IPS-18a (cell line): ENCODE data around the gene LRRIQ4.
A peak's percentile ranks its signal among the peaks of the same experiment; 100 is the strongest.

Source experiments
- H3K27ac ChIP-seq: one replicate; pipeline ENCODE4 v1.5.1; 2013; ENCODE audit warnings: low read length
- H3K27me3 ChIP-seq: one replicate; pipeline ENCODE4 v1.6.1; 2013; ENCODE audit warnings: mild to moderate bottlenecking, low read length; ENCODE audit not compliant: control insufficient read depth, insufficient read depth
- H3K36me3 ChIP-seq: one replicate; pipeline ENCODE4 v1.6.1; 2013; ENCODE audit warnings: low read depth, low read length; ENCODE audit not compliant: control insufficient read depth
- H3K4me1 ChIP-seq: one replicate; pipeline ENCODE4 v1.6.1; 2013; ENCODE audit warnings: low read depth, low read length; ENCODE audit not compliant: control insufficient read depth
- H3K4me3 ChIP-seq: one replicate; pipeline ENCODE4 v1.5.1; 2013; ENCODE audit warnings: low read length
- H3K9ac ChIP-seq: one replicate; pipeline ENCODE4 v1.6.1; 2013; ENCODE audit warnings: mild to moderate bottlenecking, low read length, moderate library complexity
- H3K9me3 ChIP-seq: one replicate; pipeline ENCODE4 v1.6.1; 2013; ENCODE audit warnings: low read depth, low read length; ENCODE audit not compliant: control insufficient read depth

The LRRIQ4 gene

DNA sequence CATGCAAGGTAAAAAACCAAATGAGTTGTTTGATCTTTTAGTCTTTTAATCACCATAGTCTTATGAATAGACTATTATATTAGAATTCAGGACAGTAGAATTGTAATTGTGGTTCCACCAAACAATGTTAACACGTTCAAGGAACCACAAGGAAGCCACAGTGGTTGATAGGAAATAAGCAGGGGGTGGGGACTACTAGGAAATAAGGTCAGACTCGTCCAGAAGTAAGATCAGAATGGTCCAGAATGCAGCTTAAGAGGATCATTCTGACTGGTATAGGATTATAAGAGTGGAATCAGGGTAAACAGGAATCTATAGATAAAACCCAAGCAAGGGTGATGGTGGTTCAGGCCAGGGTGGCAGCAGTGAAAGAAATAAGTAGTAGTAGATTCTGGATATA lies 31.9 kb upstream of the LRRIQ4 start:
- Histone ChIP-seq H3K27me3 (no peaks in the 10 kb centered on the region), H3K36me3 (peaks cover 85% of the 10 kb centered on the region), H3K9ac (no peak overlapping the region)

DNA sequence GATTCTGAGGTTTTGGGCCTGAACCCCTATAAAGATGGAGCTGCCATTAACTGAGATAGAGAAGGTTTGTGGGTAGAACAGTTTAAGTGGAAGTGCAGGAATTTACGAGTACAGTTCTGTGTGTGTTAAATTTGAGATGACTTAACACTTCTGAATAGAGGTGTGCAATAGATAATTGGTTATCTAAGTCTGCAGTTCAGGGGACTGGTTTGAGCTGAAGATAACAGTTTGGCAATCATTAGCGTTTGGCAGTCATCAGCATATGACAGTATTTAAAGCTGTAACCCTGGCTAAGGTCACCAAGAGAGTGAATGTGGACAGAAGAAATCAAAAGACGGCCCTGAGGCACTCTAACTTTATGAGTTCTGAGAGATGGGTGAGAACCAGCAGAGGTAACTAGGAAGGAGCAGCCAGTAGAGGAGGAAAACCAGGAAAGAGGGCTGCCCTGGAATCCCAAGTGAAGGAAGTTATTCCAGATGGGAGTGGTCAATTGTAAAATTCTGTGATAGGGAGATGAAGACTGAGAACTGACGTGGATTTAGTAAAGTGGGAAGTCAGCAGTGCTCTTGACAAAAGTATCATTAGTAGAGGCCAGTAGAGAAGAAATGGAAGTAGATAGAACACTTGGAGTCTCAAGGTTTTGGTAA lies 31.3 kb upstream of the LRRIQ4 start:
- peaks cover 85% of the 10 kb centered on the region for H3K36me3 ChIP-seq
- H3K27me3 ChIP-seq, result no peaks in the 10 kb centered on the region
- no peaks in the 10 kb centered on the region for H3K9me3 ChIP-seq
- H3K4me3 ChIP-seq, result no peak overlapping the region
- H3K4me1 ChIP-seq, result peaks cover under 1% of the 10 kb centered on the region
- H3K9ac ChIP-seq, result no peak overlapping the region
- H3K27ac ChIP-seq, result no peak overlapping the region

More for the DNA sequence above, 31.9 kb upstream of the LRRIQ4 start:
- H3K4me3 ChIP-seq, result no peak overlapping the region
- H3K4me1 ChIP-seq, result peaks cover 6% of the 10 kb centered on the region
- no peak overlapping the region for H3K27ac ChIP-seq
- no peaks in the 10 kb centered on the region for H3K9me3 ChIP-seq

- H3K4me1 ChIP-seq, result no peaks in the 10 kb centered on the region
- no peak overlapping the region for H3K9ac ChIP-seq
- H3K27ac ChIP-seq, result no peak overlapping the region
- no peaks in the 10 kb centered on the region for H3K27me3 ChIP-seq
- no peaks in the 10 kb centered on the region for H3K9me3 ChIP-seq
- peaks cover 65% of the 10 kb centered on the region for H3K36me3 ChIP-seq
- H3K4me3 ChIP-seq, result no peak overlapping the region
Observed at GRCh38 chr3:169787120-169787519, 25.6 kb upstream of the LRRIQ4 start.

GRCh38 chr3:169787791-169788190 lies 24.9 kb upstream of the LRRIQ4 start:
- Histone ChIP-seq H3K9ac (no peak overlapping the region), H3K27me3 (no peaks in the 10 kb centered on the region), H3K27ac (no peak overlapping the region), H3K36me3 (peaks cover 59% of the 10 kb centered on the region), H3K4me3 (no peak overlapping the region), H3K9me3 (no peaks in the 10 kb centered on the region), H3K4me1 (no peaks in the 10 kb centered on the region)

- H3K36me3 ChIP-seq, result peaks cover 36% of the 10 kb centered on the region
- no peak overlapping the region for H3K27ac ChIP-seq
- no peak overlapping the region for H3K9ac ChIP-seq
- H3K4me3 ChIP-seq, result no peak overlapping the region
- H3K4me1 ChIP-seq, result no peaks in the 10 kb centered on the region
- H3K27me3 ChIP-seq, result no peaks in the 10 kb centered on the region
- no peaks in the 10 kb centered on the region for H3K9me3 ChIP-seq
Observed at GRCh38 chr3:169790219-169790618, 22.5 kb upstream of the LRRIQ4 start.

DNA sequence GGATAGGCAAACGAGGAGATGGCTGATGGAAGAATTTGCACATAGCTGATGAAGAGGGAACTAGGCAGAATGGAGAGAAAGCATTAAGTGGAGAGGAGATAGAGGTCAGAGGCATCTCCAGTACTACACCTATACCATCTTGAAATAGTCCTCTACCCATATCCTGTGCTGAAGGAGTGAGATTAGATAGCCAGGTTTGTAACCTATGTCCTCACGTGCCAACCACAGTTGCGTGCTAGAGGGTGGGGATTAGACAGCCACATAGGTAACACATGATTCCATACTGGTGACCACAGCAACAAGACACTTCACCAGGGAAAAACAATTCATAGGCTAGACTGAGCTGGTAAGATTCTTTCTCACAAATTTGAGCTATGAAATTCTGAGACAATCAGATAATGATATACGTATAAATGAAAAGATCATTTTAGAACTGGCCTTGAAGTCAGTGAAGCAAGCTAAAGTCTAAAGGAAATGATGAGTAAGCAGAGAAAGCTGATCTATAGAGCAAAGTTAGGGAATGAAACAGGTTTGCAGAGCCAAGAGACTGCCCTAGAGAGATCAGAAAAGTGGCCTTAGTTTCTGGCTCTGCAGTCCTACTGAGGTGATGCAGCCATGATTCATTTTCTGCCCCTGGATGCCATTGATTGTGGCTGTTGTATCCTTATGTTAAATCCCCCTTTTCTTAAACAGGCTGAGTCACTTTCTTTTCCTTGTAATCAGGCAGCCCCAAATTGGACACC lies 21.8 kb upstream of the LRRIQ4 start:
- no peaks in the 10 kb centered on the region for H3K9me3 ChIP-seq
- H3K27ac ChIP-seq, result no peak overlapping the region
- no peak overlapping the region for H3K4me3 ChIP-seq
- no peak overlapping the region for H3K9ac ChIP-seq
- no peaks in the 10 kb centered on the region for H3K27me3 ChIP-seq
- H3K4me1 ChIP-seq, result no peaks in the 10 kb centered on the region
- peaks cover 31% of the 10 kb centered on the region for H3K36me3 ChIP-seq

DNA sequence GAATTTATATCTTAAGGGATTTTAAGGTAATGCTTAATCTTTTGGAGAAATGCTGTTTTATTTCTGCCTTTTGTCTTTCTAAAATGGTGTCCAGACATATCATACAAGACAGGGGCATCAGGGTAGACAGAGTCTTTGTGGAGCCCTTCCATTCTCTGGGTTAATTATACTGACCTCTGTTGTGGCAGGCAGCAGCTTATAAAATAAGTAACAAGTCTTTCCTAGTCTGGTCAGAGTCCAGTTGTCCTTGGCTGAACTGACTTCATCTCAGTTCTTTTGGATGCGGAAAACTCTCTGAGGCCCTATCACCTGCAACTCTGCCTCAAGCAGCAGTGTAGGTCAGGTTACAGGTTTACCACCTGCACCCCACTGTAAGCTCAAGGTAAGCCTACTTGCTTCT lies 20.3 kb upstream of the LRRIQ4 start:
- peaks cover 17% of the 10 kb centered on the region for H3K36me3 ChIP-seq
- no peaks in the 10 kb centered on the region for H3K9me3 ChIP-seq
- no peak overlapping the region for H3K27ac ChIP-seq
- no peak overlapping the region for H3K9ac ChIP-seq
- H3K4me3 ChIP-seq, result no peak overlapping the region
- no peaks in the 10 kb centered on the region for H3K4me1 ChIP-seq
- H3K27me3 ChIP-seq, result no peaks in the 10 kb centered on the region

- Histone ChIP-seq H3K4me3 (no peak overlapping the region), H3K9ac (no peak overlapping the region), H3K4me1 (no peaks in the 10 kb centered on the region), H3K9me3 (no peaks in the 10 kb centered on the region), H3K36me3 (no peaks in the 10 kb centered on the region), H3K27me3 (no peaks in the 10 kb centered on the region), H3K27ac (no peak overlapping the region)
Observed at GRCh38 chr3:169804681-169805080, 8.0 kb upstream of the LRRIQ4 start.

GRCh38 chr3:169809230-169809795 lies 3.4 kb upstream of the LRRIQ4 start:
- H3K9me3 ChIP-seq, result no peaks in the 10 kb centered on the region
- H3K4me1 ChIP-seq, result peaks cover 11% of the 10 kb centered on the region
- H3K27me3 ChIP-seq, result peaks cover 33% of the 10 kb centered on the region
- no peak overlapping the region for H3K4me3 ChIP-seq
- no peaks in the 10 kb centered on the region for H3K36me3 ChIP-seq
- no peak overlapping the region for H3K9ac ChIP-seq
- no peak overlapping the region for H3K27ac ChIP-seq

DNA sequence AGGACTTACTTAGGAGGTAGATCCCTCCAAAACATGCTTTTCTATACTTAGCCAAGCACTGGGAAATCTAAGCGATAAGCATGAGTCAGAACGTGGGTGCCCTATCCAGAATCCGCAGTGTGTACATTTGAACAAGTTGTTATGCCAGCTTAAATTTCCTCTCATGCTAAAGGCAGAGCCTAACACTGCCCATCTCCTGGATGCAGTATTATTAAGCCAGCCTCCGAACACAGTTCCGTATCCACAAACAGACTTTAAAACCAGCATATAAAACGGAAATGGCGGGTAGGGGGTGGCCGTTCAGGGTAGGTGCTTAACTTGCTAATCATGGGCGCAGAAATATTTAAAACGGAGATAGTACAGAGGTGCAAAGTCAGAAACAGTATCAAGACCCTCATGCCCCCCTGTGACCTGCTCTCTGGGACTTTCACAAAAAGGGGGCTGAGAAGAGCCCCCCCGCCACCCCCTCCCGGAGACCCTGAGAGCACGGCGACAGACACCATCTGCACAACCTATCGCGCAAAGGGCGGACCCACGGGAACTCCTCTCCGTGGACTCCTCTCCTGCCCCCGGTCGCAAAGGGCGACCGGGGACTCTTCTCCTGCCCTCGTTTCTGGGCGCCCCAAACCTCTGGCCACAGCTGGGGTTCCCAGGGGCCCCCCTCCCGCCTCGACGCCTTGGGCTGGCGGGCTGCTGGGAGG lies 889 bp upstream of the LRRIQ4 start:
- no peak overlapping the region for H3K27ac ChIP-seq
- H3K4me1 ChIP-seq, result peaks cover 11% of the 10 kb centered on the region
- H3K4me3 ChIP-seq, result peak overlapping the region; percentile 59
- no peaks in the 10 kb centered on the region for H3K36me3 ChIP-seq
- peak overlapping the region; percentile 53 for H3K9ac ChIP-seq
- H3K9me3 ChIP-seq, result peaks cover 5% of the 10 kb centered on the region
- H3K27me3 ChIP-seq, result peaks cover 40% of the 10 kb centered on the region

GRCh38 chr3:169813278-169813677 lies 608 bp downstream of the LRRIQ4 start:
- peaks cover 5% of the 10 kb centered on the region for H3K9me3 ChIP-seq
- no peaks in the 10 kb centered on the region for H3K36me3 ChIP-seq
- H3K4me3 ChIP-seq, result peak overlapping the region; percentile 59
- H3K27me3 ChIP-seq, result peaks cover 40% of the 10 kb centered on the region
- H3K27ac ChIP-seq, result no peak overlapping the region
- peaks cover 11% of the 10 kb centered on the region for H3K4me1 ChIP-seq
- H3K9ac ChIP-seq, result no peak overlapping the region
